GM12801 (cell line): ENCODE measurements around the gene RASA3.

ENCODE experiments used
- TF ChIP-seq, protein P1 (sequence below): IDR thresholded peaks from one replicate; pipeline ENCODE4 v1.5.1; 2011; ENCODE audit warnings: control low read depth; ENCODE audit not compliant: insufficient read length; ENCODE audit errors: extremely low read depth

The RASA3 gene

DNA sequence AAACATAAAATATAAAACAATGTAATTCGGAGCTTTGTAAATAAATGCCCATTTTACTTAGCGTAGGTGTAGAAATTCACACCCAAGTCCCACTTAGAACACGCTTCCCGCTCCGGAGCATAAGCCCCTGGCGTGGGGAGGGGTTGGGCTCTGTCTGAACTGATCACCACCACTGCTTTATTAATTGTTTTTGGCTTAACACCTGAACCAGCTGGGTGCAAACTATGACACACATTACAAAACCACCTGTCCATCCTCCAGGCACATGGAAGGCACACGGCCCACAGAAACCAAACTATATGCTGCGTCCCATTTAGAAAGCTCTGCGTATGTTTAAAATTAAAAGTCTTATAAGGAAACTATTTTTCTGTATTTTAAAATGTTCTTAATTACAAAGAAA lies 25.9 kb downstream of the RASA3 start:
- TF ChIP-seq, protein P1, sequence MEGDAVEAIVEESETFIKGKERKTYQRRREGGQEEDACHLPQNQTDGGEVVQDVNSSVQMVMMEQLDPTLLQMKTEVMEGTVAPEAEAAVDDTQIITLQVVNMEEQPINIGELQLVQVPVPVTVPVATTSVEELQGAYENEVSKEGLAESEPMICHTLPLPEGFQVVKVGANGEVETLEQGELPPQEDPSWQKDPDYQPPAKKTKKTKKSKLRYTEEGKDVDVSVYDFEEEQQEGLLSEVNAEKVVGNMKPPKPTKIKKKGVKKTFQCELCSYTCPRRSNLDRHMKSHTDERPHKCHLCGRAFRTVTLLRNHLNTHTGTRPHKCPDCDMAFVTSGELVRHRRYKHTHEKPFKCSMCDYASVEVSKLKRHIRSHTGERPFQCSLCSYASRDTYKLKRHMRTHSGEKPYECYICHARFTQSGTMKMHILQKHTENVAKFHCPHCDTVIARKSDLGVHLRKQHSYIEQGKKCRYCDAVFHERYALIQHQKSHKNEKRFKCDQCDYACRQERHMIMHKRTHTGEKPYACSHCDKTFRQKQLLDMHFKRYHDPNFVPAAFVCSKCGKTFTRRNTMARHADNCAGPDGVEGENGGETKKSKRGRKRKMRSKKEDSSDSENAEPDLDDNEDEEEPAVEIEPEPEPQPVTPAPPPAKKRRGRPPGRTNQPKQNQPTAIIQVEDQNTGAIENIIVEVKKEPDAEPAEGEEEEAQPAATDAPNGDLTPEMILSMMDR: no peak

DNA sequence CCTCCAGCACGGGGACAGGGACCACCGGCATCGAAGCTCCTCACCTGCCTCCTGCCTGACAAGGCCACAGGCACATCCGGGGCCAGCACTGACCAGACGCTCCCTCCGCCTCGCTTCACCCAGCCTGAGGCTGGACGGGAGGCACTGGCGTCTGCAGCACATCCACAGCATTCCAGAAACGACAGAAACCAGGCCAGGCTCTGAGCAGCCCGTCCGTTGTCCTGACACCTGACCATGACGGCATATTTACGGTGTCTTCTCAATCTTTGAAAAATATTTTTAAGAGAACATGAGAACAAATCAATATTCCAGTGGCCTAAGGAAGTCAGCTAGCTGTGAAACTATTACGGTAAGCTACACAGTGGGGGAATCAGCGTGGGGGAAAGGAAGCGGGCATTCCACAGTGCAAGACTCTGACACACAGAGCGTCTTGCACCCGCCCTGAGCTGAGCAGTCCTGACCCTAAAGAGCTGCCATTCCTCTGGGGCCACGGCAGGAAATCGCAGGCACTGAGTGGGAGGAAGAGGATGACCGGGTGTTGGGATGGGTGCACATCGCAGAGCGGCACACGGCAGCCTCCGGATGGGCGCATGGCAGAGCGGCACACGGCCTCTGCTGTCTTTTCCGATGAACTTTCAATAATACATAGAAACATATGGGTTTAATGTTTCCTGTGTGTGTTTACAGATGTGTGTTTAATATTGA lies 26.8 kb downstream of the RASA3 start:
- TF ChIP-seq, protein P1: no peak

DNA sequence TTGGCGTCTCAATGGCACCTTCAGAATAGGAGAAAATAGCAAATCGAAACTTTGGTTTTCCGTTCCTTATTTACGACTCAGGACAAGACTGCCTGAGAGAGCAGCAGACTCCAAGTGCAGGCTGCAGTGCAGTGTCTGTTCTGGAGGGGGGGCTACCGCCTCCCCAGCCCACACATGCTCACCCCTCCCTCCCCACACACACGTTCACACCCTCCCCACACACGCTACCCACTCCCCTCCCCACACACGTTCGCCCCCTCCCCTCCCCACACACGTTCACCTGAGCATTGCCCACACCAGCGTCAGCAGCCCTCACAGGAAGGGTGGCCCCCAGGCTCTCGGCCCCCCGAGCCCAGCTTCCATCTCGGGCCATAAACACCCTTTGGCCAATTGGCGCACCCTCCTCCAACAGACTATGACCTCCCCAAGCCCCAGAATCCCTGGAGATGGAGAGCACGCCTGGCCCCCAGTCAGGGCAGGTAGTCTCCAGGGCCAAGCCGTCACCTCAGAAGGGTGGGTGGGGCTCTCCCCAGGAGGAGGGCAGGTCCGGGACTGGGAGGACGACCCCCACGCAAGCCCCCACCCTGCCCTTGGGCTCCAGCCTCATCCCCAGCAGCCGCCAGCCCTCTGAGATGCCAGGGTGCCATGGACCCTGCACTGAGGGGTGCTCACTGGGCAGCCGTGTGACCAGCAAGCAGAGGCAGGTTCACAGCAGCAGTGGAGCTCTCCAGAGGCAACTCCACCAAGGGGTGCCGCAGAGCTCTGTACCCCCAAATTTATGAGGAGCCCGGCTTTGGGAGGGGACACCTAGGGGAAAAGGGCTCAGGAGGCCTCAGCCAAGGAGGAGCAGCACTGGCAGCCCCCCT lies 27.5 kb downstream of the RASA3 start:
- TF ChIP-seq, protein P1: no peak

DNA sequence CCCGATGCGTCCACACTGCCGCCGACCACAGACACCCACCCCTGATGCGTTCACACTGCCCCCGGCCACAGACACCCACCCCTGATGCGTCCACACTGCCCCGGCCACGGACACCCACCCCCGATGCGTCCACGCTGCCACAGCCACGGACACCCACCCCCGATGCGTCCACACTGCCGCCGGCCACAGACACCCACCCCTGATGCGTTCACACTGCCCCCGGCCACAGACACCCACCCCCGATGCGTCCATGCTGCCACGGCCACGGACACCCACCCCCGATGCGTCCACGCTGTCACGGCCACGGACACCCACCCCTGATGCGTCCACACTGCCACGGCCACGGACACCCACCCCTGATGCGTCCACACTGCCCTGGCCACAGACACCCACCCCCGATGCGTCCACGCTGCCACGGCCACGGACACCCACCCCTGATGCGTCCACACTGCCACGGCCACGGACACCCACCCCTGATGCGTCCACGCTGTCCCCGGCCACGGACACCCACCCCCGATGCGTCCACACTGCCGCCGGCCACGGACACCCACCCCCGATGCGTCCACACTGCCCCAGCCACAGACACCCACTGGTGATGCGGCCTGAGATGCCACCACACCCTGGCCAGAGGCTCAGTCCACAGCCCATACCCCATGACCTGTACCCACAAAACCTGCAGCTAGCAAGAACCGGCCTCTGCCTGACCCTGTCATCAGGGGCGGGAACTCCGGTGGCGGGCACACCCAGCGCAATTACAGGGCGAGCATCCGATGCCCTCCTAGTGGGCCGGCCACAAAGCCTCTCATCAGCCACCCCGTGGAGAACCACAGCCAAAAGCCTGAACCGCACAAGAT lies 28.4 kb downstream of the RASA3 start:
- TF ChIP-seq, protein P1: no peak

DNA sequence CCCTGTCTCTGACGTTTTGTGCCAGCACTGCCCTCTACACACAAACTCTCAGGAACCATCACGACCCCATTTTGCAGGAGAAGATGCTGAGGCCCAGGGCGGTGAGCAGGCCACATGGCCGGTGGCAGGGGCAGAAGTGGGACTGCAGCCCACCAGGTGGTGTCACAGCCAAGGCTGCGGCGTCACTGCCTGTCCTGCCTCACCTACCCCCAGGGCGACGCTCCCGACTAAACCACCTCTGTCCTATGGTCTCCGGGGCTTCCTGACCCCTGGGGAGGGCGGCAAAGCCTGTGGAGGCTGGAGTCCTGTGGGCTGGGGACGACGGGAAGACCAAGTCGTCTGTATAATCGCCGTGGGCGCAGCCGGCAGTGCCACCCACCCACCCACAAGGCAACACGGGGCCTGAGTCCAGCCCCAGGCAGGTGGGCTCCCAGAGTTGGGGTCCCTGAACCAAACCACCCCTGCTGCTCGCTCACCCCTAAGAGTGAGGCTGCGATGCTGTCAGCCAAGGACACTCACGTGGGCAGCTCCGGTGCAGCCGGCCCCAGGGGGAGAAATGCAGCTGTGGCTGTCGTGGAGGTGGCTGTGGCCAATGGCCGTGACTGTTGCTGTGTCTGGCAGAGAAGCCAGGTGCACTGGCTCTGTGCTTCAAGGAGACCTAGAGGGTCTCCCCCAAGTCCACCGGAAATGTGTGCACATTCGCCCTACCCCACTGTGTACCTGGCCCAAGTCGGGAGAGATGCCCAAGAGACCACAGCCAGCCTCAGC lies 29.7 kb downstream of the RASA3 start:
- TF ChIP-seq, protein P1: no peak

DNA sequence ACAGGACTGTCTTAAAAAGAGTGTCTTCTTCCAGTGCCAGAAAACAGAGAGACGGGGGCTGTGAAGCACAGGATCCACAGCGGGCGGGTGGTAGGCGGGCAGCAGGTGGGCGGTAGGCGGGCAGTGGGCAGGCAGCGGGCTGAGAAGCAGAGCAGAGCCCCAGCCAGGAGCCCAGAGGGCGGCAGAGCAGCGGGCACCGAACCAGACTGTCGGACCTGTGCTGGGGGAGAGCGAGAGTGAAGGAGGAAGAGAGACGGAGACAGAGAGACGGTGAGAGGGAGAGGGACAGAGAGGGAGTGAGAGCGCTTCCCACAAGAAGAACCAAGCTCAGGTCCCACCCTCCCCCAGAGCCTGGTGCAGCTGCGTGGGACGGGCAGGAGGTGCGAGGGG lies 30.3 kb downstream of the RASA3 start:
- TF ChIP-seq, protein P1: no peak
